HG03135 (cell line): ENCODE measurements around the gene C6orf62.
"Not testable (repeated sequence)": the region's sequence is repeated elsewhere in the genome, so short reads cannot be mapped to it uniquely, and the experiment has no call there.

Source experiments
- ATAC-seq: cut with Tn5 transposase; IDR thresholded peaks from one replicate; pipeline ENCODE4 v1.9.1; 2021; ENCODE audit warnings: mild to moderate bottlenecking, moderate library complexity; ENCODE audit not compliant: unreplicated experiment

The C6orf62 gene

GRCh38 chr6:24743265-24743943, 24.4 kb upstream of the C6orf62 start:
- ATAC-seq: peak; percentile 72

DNA sequence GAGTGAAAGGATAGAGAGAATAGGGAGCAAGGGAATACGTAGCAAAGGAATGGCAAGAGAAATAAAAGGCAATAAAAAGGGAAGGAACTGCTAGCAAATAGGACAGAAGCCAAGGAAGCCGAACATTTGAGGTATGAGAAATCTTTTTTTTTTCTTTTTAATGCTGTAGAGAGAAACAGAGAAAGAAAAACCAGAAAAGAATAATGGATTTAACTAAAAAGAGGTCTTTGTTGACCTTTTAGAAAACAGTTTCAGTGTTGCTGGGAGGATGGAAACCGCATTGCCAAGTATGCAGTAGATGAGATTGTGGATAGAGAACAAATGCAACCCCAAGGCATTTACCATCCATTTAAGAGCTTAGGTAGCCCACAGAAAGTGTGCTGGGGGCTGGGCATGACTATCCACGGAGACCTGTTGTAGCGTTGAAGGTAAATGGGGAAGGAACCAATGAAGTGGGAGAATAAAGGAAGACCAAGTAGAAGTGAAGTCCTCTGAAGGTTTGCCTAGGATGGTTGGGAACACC, 23.3 kb upstream of the C6orf62 start:
- ATAC-seq: no peak

DNA sequence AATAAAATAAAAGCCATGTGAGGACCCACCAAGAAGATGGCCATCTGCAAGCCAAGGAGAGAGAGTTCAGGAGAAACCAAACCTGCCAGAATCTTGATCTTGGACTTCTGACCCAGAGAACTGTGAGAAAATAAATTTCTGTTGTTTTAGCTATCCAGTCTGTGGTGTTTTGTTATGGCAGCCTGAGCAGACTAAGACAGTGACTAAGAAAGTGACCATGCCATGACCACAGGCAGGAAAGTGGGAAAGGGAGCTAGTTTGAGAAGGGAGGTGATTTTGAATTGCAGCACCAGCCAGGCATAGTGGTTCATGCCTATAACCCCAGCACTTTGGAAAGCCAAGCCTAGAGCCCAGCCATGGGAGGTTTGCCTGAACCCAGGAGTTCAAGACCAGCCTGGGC, 21.9 kb upstream of the C6orf62 start:
- ATAC-seq: no peak

- no peak for ATAC-seq
These were observed 19.8 kb upstream of the C6orf62 start for GRCh38 chr6:24738741-24739140.

DNA sequence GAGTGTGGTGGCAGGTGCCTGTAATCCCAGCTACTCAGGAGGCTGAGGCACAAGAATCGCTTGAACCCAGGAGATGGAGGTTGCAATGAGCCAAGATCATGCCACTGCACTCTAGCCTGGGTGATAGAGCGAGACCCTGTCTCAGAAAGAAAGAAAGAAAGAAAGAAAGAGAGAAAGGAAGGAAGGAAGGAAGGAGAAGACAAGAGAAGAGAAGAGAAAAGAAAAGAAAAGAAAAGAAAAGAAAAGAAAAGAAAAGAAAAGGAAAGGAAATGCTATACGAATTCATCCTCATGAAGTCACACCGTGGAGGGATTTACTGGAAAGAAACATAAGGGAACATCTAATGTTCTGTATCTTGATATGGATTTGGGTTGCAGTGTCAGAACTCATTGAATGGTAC, 15.8 kb upstream of the C6orf62 start:
- ATAC-seq: not testable (repeated sequence)

DNA sequence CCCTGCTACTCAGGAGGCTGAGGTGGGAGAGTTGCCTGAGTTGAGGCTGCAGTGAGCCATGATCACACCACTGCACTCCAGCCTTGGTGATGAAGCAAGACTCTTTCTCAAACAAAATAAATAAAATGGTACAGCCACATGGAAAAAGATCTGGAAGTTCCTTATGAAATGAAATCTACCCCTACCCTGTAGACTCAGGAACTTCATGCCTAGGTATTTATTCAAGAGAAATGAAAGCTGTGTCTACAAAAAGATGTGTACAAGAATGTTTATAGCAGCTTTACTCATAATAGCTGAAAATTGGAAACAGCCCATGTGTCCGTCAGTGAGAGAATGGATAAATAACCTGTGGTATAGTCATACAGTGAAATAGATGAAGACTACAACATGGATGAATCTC, 15.2 kb upstream of the C6orf62 start:
- ATAC-seq: no peak

DNA sequence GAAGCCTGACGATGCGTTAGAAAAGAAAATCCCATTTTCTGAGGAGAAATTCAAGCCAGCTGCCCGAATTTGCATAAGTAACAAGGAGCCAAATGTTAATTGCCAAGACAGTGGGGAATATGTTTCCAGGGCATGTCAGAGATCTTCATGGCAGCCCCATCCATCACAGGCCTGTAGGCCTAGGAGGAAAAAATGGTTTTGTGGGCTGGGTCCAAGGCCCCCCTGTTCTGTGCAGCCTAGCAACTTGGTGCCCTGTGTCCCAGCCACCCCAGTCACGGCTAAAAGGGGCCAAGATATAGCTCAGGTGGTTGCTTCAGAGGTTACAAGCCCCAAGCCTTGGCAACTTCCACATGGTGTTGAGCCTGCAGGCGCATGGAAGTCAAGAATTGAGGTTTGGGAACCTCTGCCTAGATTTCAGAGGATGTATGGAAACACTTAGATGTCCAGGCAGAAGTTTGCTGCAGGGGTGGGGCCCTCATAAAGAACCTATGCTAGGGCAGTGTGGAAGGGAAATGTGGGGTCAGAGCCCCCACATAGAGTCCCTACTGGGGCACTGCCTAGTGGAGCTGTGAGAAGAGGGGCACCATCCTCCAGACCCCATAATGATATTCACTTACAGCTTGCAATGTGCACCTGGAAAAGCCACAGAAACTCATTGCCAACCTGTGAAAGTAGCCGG, 12.6 kb upstream of the C6orf62 start:
- not testable (repeated sequence) for ATAC-seq

DNA sequence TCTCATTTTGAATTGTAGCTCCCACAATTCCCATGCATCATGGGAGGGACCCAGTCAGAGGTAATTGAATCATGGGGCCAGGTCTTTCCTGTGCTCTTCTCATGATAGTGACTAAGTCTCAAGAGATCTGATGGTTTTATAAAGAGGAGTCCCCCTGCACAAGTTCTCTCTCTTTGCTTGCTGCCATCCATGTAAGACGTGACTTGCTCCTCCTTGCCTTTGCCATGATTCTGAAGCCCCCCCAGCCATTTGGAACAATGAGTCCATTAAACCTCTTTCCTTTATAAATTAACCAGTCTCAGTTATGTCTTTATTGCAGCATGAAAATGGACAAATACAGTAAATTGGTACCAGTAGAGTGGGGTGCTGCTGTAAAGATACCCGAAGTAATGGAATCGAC, 11.7 kb upstream of the C6orf62 start:
- not testable (repeated sequence) for ATAC-seq

GRCh38 chr6:24723270-24723669, 4.3 kb upstream of the C6orf62 start:
- no peak for ATAC-seq

GRCh38 chr6:24721461-24722215, 2.7 kb upstream of the C6orf62 start:
- peak; percentile 50 for ATAC-seq

- ATAC-seq: peak; percentile 90
These were observed 1.9 kb upstream of the C6orf62 start for GRCh38 chr6:24720604-24721460.

DNA sequence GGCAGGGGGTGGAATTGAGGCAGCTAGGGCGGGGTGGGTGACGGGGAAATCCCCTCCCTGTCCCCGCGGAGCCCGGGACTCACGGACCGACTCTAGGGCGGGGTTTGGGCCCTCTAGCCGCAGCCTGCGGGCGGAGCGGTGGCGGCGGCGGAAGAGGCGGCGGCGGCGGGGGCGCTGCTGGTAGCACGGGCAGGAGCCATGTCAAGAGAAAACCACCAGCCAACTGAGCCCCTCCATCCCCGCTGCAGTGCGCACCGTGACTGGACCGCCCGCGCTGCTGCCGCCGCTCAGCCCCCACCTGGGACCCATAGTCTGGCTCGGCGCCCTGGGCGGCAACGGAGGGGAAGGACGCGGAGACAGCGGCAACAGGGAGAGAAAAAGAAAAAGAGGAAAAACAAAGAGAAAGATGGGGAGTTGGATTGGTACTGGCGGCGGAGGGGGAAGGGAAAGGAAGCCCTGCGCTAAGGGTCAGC, 1.2 kb upstream of the C6orf62 start:
- no peak for ATAC-seq

GRCh38 chr6:24718449-24719124, 367 bp downstream of the C6orf62 start:
- ATAC-seq: no peak

GRCh38 chr6:24716602-24717148, 2.3 kb downstream of the C6orf62 start:
- ATAC-seq: not testable (repeated sequence)

GRCh38 chr6:24710519-24711303, 8.2 kb downstream of the C6orf62 start:
- no peak for ATAC-seq

DNA sequence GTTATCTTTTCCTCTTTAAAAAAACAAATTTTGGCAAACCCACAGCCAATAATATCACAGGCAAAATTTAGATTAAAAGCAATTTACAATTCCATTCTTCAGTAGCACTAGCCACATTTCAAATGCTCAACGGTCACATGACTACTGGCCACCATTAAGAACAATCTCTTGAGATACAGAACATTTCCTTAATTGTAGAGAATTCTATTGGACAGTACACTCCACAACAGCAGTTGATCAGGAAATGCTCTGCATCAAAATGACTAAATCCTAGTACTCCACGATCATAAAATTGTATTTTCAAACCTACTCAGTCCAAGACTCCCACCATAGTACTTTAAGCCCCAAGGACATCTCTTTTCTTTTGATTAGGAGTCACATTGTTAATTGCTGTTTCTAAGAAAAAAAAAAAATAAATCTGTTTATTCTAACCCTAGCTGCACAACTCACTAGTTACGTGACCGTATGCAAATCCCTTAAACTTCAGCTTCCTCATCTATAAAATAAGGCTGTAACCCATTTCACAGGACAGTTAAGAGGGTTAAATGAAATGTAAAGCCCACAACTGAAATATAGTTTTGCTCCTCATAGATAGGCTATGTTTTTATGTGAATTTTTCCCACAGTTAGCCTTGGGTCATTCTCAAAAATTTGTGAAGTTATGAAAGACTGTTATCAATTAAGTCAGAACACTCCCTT, 9.8 kb downstream of the C6orf62 start:
- ATAC-seq: no peak

DNA sequence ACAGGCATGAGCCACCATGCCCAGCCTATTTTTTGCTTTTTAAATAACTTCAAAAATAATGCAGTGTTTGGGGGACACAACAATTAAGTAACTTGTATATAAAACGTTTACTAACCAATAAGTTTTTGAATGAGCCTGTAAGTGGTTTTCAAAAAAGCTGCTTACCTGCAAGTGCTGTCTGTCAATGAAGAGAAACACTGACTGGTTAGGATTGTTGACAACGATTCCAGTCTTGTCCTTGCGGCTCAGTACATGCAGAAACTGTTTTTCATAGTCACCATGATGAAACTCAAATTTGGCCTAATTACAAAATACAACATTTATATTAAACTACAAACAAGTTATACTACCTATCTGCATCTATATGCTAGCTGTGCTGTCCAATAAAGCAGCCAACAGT, 10.3 kb downstream of the C6orf62 start:
- ATAC-seq: no peak

DNA sequence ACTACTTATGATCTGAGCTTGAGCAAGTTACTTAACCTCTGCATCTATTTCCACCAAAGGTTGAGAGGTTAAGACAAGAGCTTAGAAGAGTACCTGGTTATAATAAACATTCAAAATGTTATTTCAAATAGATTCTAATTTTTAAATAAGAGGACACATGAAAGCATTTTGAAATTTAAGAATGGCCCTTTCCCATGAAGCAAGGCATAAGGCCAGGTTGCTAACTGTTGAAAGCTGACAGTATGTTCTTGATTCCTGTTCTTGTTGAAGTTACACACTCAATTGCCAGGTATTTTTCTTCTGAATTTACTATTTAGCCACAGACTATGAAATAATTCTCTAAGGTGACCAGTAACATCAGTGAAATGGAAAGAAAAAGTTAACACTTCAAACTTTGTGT, 14.5 kb downstream of the C6orf62 start:
- ATAC-seq: no peak
